PC-3 (cell line): ENCODE results near the gene MGLL. TPM values are rescaled to one million over a fixed set of nuclear protein-coding genes. Genes with fewer than 3 reads are reported as not detected.

ENCODE experiments used
- ATAC-seq: fragments of 200-7000 bp; cut with Tn5 transposase; 2 replicates; pipeline ENCODE4 v1.9.1; 2020; ENCODE audit warnings: mild to moderate bottlenecking, moderate library complexity
- BruUV-seq: library from RNA; stranded (reverse); fragments of 400-500 nt; replicated peaks from 2 replicates; lab custom pipeline; 2021; lab: Mats Ljungman, UMichigan
- CTCF ChIA-PET: fragments of 300-600 bp; sonication (Branson Sonifier 250); formaldehyde crosslinking; loops from one replicate; lab custom pipeline; 2022; ENCODE audit warnings: antibody characterized with exemption; lab: Charles Lee
- POLR2A ChIA-PET: fragments of 300-600 bp; sonication (Branson Sonifier 250); formaldehyde crosslinking; loops from one replicate; lab custom pipeline; 2022; ENCODE audit warnings: antibody characterized with exemption; ENCODE audit not compliant: unreplicated experiment; lab: Charles Lee
- DNase-seq: peaks from one replicate; pipeline ENCODE4 v3.0.0-alpha.2; 2015
- H2AFZ ChIP-seq: fragments of 300-600 bp; sonication (generic); 2 replicates; pipeline ENCODE4 v1.6.0; 2016; ENCODE audit warnings: antibody characterized with exemption, low read length
- H3F3A ChIP-seq: fragments of 300-600 bp; sonication (generic); one replicate; pipeline ENCODE4 v1.6.0; 2017; ENCODE audit warnings: antibody characterized with exemption, low read length, control low read depth, mild to moderate bottlenecking; ENCODE audit not compliant: unreplicated experiment
- H3K27ac ChIP-seq: fragments of 300-600 bp; sonication (generic); 2 replicates; pipeline ENCODE4 v1.5.1; 2016; ENCODE audit warnings: mild to moderate bottlenecking, low read length
- H3K27me3 ChIP-seq: fragments of 300-600 bp; sonication (generic); 2 replicates; pipeline ENCODE4 v1.6.1; 2016; ENCODE audit warnings: low read length, mixed read lengths
- H3K36me3 ChIP-seq: fragments of 300-600 bp; sonication (generic); 2 replicates; pipeline ENCODE4 v1.6.1; 2016; ENCODE audit warnings: low read depth, mixed run types, low read length, mixed read lengths
- H3K4me1 ChIP-seq: fragments of 300-600 bp; sonication (generic); 2 replicates; pipeline ENCODE4 v1.5.1; 2016; ENCODE audit warnings: low read length; ENCODE audit not compliant: insufficient read depth
- H3K4me2 ChIP-seq: fragments of 300-600 bp; sonication (generic); 2 replicates; pipeline ENCODE4 v1.6.0; 2016; ENCODE audit warnings: low read length
- H3K4me3 ChIP-seq: fragments of 300-600 bp; sonication (generic); 2 replicates; pipeline ENCODE4 v1.5.1; 2016; ENCODE audit warnings: mild to moderate bottlenecking, low read length, mixed read lengths
- H3K79me2 ChIP-seq: fragments of 300-600 bp; sonication (generic); 2 replicates; pipeline ENCODE4 v1.6.1; 2017; ENCODE audit warnings: low read length, mixed read lengths
- H3K9ac ChIP-seq: fragments of 300-600 bp; sonication (generic); 2 replicates; pipeline ENCODE4 v1.6.0; 2016; ENCODE audit warnings: mild to moderate bottlenecking, low read length
- H3K9me2 ChIP-seq: fragments of 300-600 bp; sonication (generic); replicated peaks from 2 replicates; pipeline ENCODE4 v1.6.1; 2016; ENCODE audit warnings: mixed run types, low read length, mixed read lengths
- H3K9me3 ChIP-seq: fragments of 300-600 bp; sonication (generic); 2 replicates; pipeline ENCODE4 v1.6.1; 2016; ENCODE audit warnings: low read length, mixed read lengths
- H4K20me1 ChIP-seq: fragments of 300-600 bp; sonication (generic); 2 replicates; pipeline ENCODE4 v1.6.1; 2016; ENCODE audit warnings: low read length, mixed read lengths
- CTCF ChIP-seq: fragments of 300-600 bp; sonication (generic); conservative IDR thresholded peaks from 2 replicates; pipeline ENCODE4 v1.5.1; 2017; ENCODE audit warnings: antibody characterized with exemption, low read depth, mild to moderate bottlenecking, low read length
- EZH2 ChIP-seq: fragments of 300-600 bp; sonication (generic); IDR thresholded peaks from one replicate; pipeline ENCODE4 v1.6.1; 2017; ENCODE audit warnings: antibody characterized with exemption, mild to moderate bottlenecking, low read length; ENCODE audit not compliant: unreplicated experiment
- EZH2phosphoT487 ChIP-seq: fragments of 300-600 bp; sonication (generic); IDR thresholded peaks from 2 replicates; pipeline ENCODE4 v1.6.1; 2018; ENCODE audit warnings: mild to moderate bottlenecking, antibody characterized with exemption, low read length, borderline replicate concordance
- intact Hi-C: fragments of 100-400 bp; cut with micrococcal nuclease; formaldehyde crosslinking; loops from 2 replicates; pipeline ENCODE4 v1.9.0; 2023
- total RNA-seq: library from RNA; depleted of rRNA; stranded (reverse); fragments of >200 nt; gene quantifications from 2 replicates; pipeline ENCODE4 v1.2.3, GENCODE V29; 2014

MGLL gene
- total RNA-seq, 1 experiment from 2014 or later = 38.7 TPM

GRCh38 chr3:127677541-127678314, 144.6 kb downstream of the MGLL start:
- DNase-seq = no peak
- Histone ChIP-seq H4K20me1 (no peaks in the 10 kb centered on the region), H3K27ac (no peak overlapping the region), H2AFZ (no peak overlapping the region), H3F3A (no peaks in the 10 kb centered on the region), H3K36me3 (no peaks in the 10 kb centered on the region), H3K27me3 (no peaks in the 10 kb centered on the region), H3K9me2 (no peaks in the 10 kb centered on the region), H3K4me3 (no peak overlapping the region), H3K9ac (no peak overlapping the region), H3K79me2 (no peaks in the 10 kb centered on the region), H3K4me1 (no peaks in the 10 kb centered on the region), H3K9me3 (no peaks in the 10 kb centered on the region), H3K4me2 (no peak overlapping the region)
- TF ChIP-seq EZH2phosphoT487 (no peak), EZH2 (no peak), CTCF (no peak)
- POLR2A ChIA-PET = no interaction called here
- no TSS peak for BruUV-seq
- no peak for ATAC-seq
- CTCF ChIA-PET = interaction anchor here (0.6 kb wide), 1 partner anchor 103 kb away, joined by 5 read pairs; no protein-coding TSS in a partner anchor
- intact Hi-C loops = no loop called here

- ChIA-PET CTCF (interaction anchor here (0.6 kb wide), 1 partner anchor 102 kb away, joined by 5 read pairs; no protein-coding TSS in a partner anchor), POLR2A (no interaction called here)
- Histone ChIP-seq H3K9ac (no peak overlapping the region), H3K79me2 (no peaks in the 10 kb centered on the region), H3K27ac (no peak overlapping the region), H3K27me3 (no peaks in the 10 kb centered on the region), H2AFZ (no peak overlapping the region), H4K20me1 (no peaks in the 10 kb centered on the region), H3F3A (no peaks in the 10 kb centered on the region), H3K4me3 (no peak overlapping the region), H3K9me2 (no peaks in the 10 kb centered on the region), H3K36me3 (no peaks in the 10 kb centered on the region), H3K4me1 (peaks cover 3% of the 10 kb centered on the region), H3K4me2 (no peak overlapping the region), H3K9me3 (no peaks in the 10 kb centered on the region)
- no TSS peak for BruUV-seq
- no peak for ATAC-seq
- intact Hi-C loops = no loop called here
- TF ChIP-seq CTCF (no peak), EZH2phosphoT487 (no peak), EZH2 (no peak)
- DNase-seq = no peak
Observed at GRCh38 chr3:127676921-127677351, 145.4 kb downstream of the MGLL start.

DNA sequence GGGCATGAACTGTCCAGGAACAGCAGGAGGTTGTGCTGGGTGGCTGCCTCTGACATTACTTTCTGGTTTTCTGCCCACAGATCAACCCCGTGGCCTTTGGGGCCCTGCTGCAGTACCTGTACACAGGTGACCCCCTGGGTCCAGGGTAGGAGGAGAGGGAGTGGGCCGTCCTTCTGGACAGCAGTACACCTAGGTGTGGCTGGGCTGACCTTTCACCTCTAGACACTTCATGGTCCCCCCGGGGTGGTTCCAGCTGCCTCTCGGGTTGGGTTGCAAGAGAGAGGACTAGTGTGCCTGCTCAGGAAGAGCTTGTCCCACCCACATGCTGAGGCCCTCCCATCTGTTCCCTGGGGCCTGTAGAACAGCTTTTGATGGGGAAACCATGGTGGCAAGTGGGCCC, 145.9 kb downstream of the MGLL start:
- H3K9me2 ChIP-seq = no peaks in the 10 kb centered on the region
- no peak overlapping the region for H3K27ac ChIP-seq
- H3K9me3 ChIP-seq = no peaks in the 10 kb centered on the region
- intact Hi-C loops = no loop called here
- BruUV-seq = no TSS peak
- POLR2A ChIA-PET = no interaction called here
- H4K20me1 ChIP-seq = no peaks in the 10 kb centered on the region
- no peak overlapping the region for H2AFZ ChIP-seq
- CTCF ChIA-PET = no interaction called here
- H3K4me1 ChIP-seq = peaks cover 6% of the 10 kb centered on the region
- H3K27me3 ChIP-seq = no peaks in the 10 kb centered on the region
- H3K4me2 ChIP-seq = no peak overlapping the region
- H3F3A ChIP-seq = no peaks in the 10 kb centered on the region
- no peak overlapping the region for H3K9ac ChIP-seq
- TF ChIP-seq EZH2 (no peak), EZH2phosphoT487 (no peak), CTCF (no peak)
- ATAC-seq = no peak
- DNase-seq = no peak
- no peak overlapping the region for H3K4me3 ChIP-seq
- no peaks in the 10 kb centered on the region for H3K36me3 ChIP-seq
- H3K79me2 ChIP-seq = no peaks in the 10 kb centered on the region
